Natural killer cell (primary cell): Measurements from ENCODE around the gene GPC5. TPM values are rescaled to one million over a fixed set of nuclear protein-coding genes. Genes with fewer than 3 reads are reported as not detected.
"Not testable (repeated sequence)": the region's sequence is repeated elsewhere in the genome, so short reads cannot be mapped to it uniquely, and the experiment has no call there.

Experiments used
- ATAC-seq, 3 donors: fragments of 150-1000 bp in 2 of 3; fragments of 200-7000 bp in 1 of 3; cut with Tn5 transposase; 1 replicate in 1 of 3; 2 replicates in 2 of 3; pipeline ENCODE4 v1.10.0; 2021; ENCODE audit warnings: mild to moderate bottlenecking in 2 of 3, moderate library complexity in 2 of 3
- DNase-seq, 2 donors: peaks; one replicate each; pipeline versions ENCODE4 v3.0.0 to v3.0.0-alpha.2; 2013 to 2021; ENCODE audit warnings: mixed read lengths in 1 of 2
- H3K27ac ChIP-seq: one replicate; pipeline ENCODE4 v1.5.1; 2013; ENCODE audit warnings: mild to moderate bottlenecking, low read length
- H3K27me3 ChIP-seq: one replicate; pipeline ENCODE4 v1.6.1; 2013; ENCODE audit warnings: low read length; ENCODE audit not compliant: control insufficient read depth, insufficient read depth
- H3K36me3 ChIP-seq: one replicate; pipeline ENCODE4 v1.6.1; 2013; ENCODE audit warnings: low read length; ENCODE audit not compliant: control insufficient read depth, insufficient read depth
- H3K4me1 ChIP-seq: one replicate; pipeline ENCODE4 v1.6.1; 2013; ENCODE audit warnings: low read length; ENCODE audit not compliant: control insufficient read depth, insufficient read depth
- H3K4me3 ChIP-seq: one replicate; pipeline ENCODE4 v1.5.1; 2013; ENCODE audit warnings: low read length
- H3K9me3 ChIP-seq: one replicate; pipeline ENCODE4 v1.6.1; 2013; ENCODE audit warnings: low read length; ENCODE audit not compliant: control insufficient read depth, insufficient read depth
- H3K27ac Mint-ChIP-seq, 2 donors: one replicate each; pipeline ENCODE4 v1.8.0; 2022; ENCODE audit warnings: mild to moderate bottlenecking in 2 of 2, mixed read lengths in 2 of 2, moderate library complexity in 1 of 2
- H3K27me3 Mint-ChIP-seq, 2 donors: one replicate each; pipeline ENCODE4 v1.8.0; 2022; ENCODE audit warnings: low read depth in 2 of 2, mixed read lengths in 2 of 2
- H3K36me3 Mint-ChIP-seq: one replicate; pipeline ENCODE4 v1.8.0; 2022; ENCODE audit warnings: mixed read lengths
- H3K4me1 Mint-ChIP-seq, 2 donors: one replicate each; pipeline ENCODE4 v1.8.0; 2022; ENCODE audit warnings: mixed read lengths in 2 of 2
- H3K4me3 Mint-ChIP-seq: one replicate; pipeline ENCODE4 v1.8.0; 2022; ENCODE audit warnings: mild to moderate bottlenecking, moderate library complexity, mixed read lengths
- H3K9me3 Mint-ChIP-seq, 2 donors: one replicate each; pipeline ENCODE4 v1.8.0; 2022; ENCODE audit warnings: mixed read lengths in 2 of 2
- CTCF ChIP-seq: fragments of 200-600 bp; IDR thresholded peaks from one replicate; pipeline ENCODE4 v1.8.0; 2022; ENCODE audit warnings: antibody characterized with exemption
- WGBS: methylation state at CpG from one replicate; pipeline ENCODE4 v1.1.7; 2013; ENCODE audit warnings: missing lambda C conversion rate; ENCODE audit not compliant: insufficient coverage; 5-methylcytosine and 5-hydroxymethylcytosine counted together
- intact Hi-C: fragments of 100-400 bp; cut with micrococcal nuclease; formaldehyde crosslinking; loops from one replicate; pipeline ENCODE4 v1.14.2; 2022
- total RNA-seq, 4 donors: library from RNA; stranded (reverse); fragments of 120-200 nt in 1 of 4; gene quantifications; one replicate each; pipeline versions ENCODE4 v1.2.3 to v1.2.4, GENCODE V29; 2013 to 2022

Gene GPC5
- total RNA-seq, 3 donors from 2014 or later (not counting 1 experiment from before 2014, with no cell fraction given): not detected

DNA sequence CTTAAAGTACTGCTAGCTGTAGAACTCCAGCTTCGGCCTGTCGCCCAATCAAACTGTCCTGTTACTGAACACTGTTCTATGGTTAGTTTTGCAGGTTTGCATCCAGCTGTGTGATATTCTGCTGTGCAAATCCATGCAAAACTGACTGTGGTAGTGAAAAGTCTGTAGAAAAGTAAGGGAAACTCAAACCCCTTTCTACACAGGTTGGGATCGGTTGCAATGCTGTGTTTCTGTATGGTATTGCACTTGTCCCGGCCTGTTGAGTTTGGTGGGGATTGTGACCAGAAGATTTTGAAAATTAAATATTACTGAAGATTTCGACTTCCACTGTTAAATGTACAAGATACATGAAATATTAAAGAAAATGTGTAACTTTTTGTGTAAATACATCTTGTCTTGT lies 47.3 kb upstream of the GPC5 start:
- H3K27me3 Mint-ChIP-seq: no peaks in the 10 kb centered on the region

GRCh38 chr13:91351980-91352379 lies 46.4 kb upstream of the GPC5 start:
- Mint-ChIP-seq H3K27me3 (no peaks in the 10 kb centered on the region), H3K4me3 (no peak overlapping the region), H3K27ac (no peak overlapping the region), H3K36me3 (peaks cover 13% of the 10 kb centered on the region), H3K9me3 (no peaks in the 10 kb centered on the region), H3K4me1 (peaks cover 10 to 12% of the 10 kb centered on the region in 2 donors)
- no peak for TF ChIP-seq CTCF
- H3K9me3 ChIP-seq: no peaks in the 10 kb centered on the region
- no peak for DNase-seq
- no peak overlapping the region for H3K4me3 ChIP-seq
- H3K4me1 ChIP-seq: peaks cover 5% of the 10 kb centered on the region
- peaks cover 34% of the 10 kb centered on the region for H3K36me3 ChIP-seq
- H3K27ac ChIP-seq: no peak overlapping the region
- WGBS: no CpG with 5 or more reads among the region's 2 CpGs
- ATAC-seq: no peak
- no peaks in the 10 kb centered on the region for H3K27me3 ChIP-seq
- intact Hi-C loops: no loop called here

More for the DNA sequence above, 47.3 kb upstream of the GPC5 start:
- no peaks in the 10 kb centered on the region for H3K9me3 Mint-ChIP-seq
- peaks cover 13% of the 10 kb centered on the region for H3K36me3 Mint-ChIP-seq
- whole genome bisulfite sequencing: 93% methylated on average over 4 of the region's 5 CpGs
- no peak overlapping the region for H3K27ac ChIP-seq
- no peak overlapping the region for H3K27ac Mint-ChIP-seq
- no peak for TF ChIP-seq CTCF
- H3K4me3 Mint-ChIP-seq: no peak overlapping the region
- H3K4me3 ChIP-seq: no peak overlapping the region
- peaks cover 8% of the 10 kb centered on the region for H3K4me1 ChIP-seq
- no peaks in the 10 kb centered on the region for H3K27me3 ChIP-seq
- DNase-seq (no peak), ATAC-seq (no peak)
- intact Hi-C loops: no loop called here
- H3K36me3 ChIP-seq: peaks cover 32% of the 10 kb centered on the region
- peaks cover 16% of the 10 kb centered on the region in 2 donors for H3K4me1 Mint-ChIP-seq
- no peaks in the 10 kb centered on the region for H3K9me3 ChIP-seq

DNA sequence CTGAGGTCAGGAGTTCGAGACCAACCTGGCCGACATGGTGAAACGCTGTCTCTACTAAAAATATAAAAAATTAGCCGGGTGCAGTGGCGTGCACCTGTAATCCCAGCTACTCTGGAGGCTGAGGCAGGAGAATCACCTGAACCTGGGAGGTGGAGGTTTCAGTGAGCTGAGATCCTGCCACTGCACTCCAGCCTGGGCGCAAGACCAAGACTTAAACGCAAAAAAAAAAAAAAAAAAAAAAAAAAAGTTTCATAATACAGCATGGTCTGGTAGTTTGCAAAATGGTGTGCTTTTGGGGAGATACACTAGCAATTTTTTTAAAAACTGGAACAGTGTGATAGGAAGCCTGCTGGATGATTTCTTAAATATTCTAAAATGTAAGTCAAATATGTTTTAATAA lies 45.5 kb upstream of the GPC5 start:
- H3K9me3 ChIP-seq, H3K9me3 Mint-ChIP-seq, H3K27me3 Mint-ChIP-seq, H3K4me3 ChIP-seq, ATAC-seq, DNase-seq, H3K27me3 ChIP-seq, H3K4me1 Mint-ChIP-seq, H3K27ac ChIP-seq, intact Hi-C loops, H3K4me1 ChIP-seq, H3K27ac Mint-ChIP-seq, H3K4me3 Mint-ChIP-seq: not testable (repeated sequence)
- 98% methylated on average over 5 of the region's 7 CpGs for WGBS
- peaks cover 34% of the 10 kb centered on the region for H3K36me3 ChIP-seq
- peaks cover 13% of the 10 kb centered on the region for H3K36me3 Mint-ChIP-seq

GRCh38 chr13:91353494-91353893 lies 44.9 kb upstream of the GPC5 start:
- no CpG with 5 or more reads among the region's 1 CpG for WGBS
- DNase-seq: no peak
- intact Hi-C loops: no loop called here
- no peak overlapping the region for H3K4me3 ChIP-seq
- Mint-ChIP-seq H3K9me3 (no peaks in the 10 kb centered on the region), H3K27me3 (no peaks in the 10 kb centered on the region), H3K27ac (no peak overlapping the region), H3K36me3 (peaks cover 13% of the 10 kb centered on the region), H3K4me1 (peaks cover 6 to 9% of the 10 kb centered on the region in 2 donors), H3K4me3 (no peak overlapping the region)
- H3K9me3 ChIP-seq: no peaks in the 10 kb centered on the region
- H3K36me3 ChIP-seq: peaks cover 34% of the 10 kb centered on the region
- no peak for ATAC-seq
- H3K27me3 ChIP-seq: no peaks in the 10 kb centered on the region
- H3K4me1 ChIP-seq: peaks cover 3% of the 10 kb centered on the region
- TF ChIP-seq CTCF: no peak
- no peak overlapping the region for H3K27ac ChIP-seq
